Fibroblast of villous mesenchyme (primary cell): ENCODE data around the gene USF1. TPM values are rescaled to one million over a fixed set of nuclear protein-coding genes. Genes with fewer than 3 reads are reported as not detected.
"Not testable (repeated sequence)": the region's sequence is repeated elsewhere in the genome, so short reads cannot be mapped to it uniquely, and the experiment has no call there.

ENCODE experiments used
- DNase-seq: peaks from one replicate; pipeline ENCODE4 v3.0.0-alpha.2; 2010; ENCODE audit warnings: low read depth
- H3K4me3 ChIP-seq: 2 replicates; pipeline ENCODE4 v1.5.1; 2011; ENCODE audit warnings: low read depth, mild to moderate bottlenecking, low read length
- total RNA-seq: library from RNA; depleted of rRNA; stranded (reverse); fragments of >200 nt; gene quantifications from 2 replicates; pipeline ENCODE4 v1.2.3, GENCODE V29; 2012
- TF ChIP-seq, protein P1 (sequence below): IDR thresholded peaks from 2 replicates; pipeline ENCODE4 v1.5.1; 2012; ENCODE audit warnings: low read depth, mild to moderate bottlenecking, low read length; ENCODE audit not compliant: insufficient read depth

USF1 gene
- total RNA-seq, 1 donor: 62.2 TPM

DNA sequence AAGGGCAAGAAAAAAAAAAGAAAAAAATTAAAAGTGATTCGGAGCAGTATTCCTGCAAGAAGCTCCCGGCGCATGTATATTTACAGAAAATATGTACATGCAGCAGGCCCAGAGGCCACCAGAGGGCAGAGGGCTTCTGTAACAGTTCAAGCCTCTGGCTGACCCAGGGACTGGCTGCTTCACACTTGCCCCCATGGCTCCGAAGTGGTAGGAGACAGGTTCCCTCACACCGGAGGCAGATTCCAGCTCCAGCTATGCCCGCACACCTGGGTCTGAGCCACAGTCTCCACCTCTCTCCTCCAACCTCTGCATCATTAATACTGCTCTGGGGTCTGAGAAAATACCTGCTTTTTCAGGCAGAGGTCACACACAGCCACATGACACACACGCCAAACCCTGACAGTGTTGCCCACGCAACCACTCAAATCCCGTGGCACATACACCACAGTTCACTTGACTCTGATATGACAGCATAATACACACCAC, 26.2 kb upstream of the USF1 start:
- H3K4me3 ChIP-seq: no peak overlapping the region
- TF ChIP-seq, protein P1, sequence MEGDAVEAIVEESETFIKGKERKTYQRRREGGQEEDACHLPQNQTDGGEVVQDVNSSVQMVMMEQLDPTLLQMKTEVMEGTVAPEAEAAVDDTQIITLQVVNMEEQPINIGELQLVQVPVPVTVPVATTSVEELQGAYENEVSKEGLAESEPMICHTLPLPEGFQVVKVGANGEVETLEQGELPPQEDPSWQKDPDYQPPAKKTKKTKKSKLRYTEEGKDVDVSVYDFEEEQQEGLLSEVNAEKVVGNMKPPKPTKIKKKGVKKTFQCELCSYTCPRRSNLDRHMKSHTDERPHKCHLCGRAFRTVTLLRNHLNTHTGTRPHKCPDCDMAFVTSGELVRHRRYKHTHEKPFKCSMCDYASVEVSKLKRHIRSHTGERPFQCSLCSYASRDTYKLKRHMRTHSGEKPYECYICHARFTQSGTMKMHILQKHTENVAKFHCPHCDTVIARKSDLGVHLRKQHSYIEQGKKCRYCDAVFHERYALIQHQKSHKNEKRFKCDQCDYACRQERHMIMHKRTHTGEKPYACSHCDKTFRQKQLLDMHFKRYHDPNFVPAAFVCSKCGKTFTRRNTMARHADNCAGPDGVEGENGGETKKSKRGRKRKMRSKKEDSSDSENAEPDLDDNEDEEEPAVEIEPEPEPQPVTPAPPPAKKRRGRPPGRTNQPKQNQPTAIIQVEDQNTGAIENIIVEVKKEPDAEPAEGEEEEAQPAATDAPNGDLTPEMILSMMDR: peak; percentile 68
- peak; percentile 67 for DNase-seq

DNA sequence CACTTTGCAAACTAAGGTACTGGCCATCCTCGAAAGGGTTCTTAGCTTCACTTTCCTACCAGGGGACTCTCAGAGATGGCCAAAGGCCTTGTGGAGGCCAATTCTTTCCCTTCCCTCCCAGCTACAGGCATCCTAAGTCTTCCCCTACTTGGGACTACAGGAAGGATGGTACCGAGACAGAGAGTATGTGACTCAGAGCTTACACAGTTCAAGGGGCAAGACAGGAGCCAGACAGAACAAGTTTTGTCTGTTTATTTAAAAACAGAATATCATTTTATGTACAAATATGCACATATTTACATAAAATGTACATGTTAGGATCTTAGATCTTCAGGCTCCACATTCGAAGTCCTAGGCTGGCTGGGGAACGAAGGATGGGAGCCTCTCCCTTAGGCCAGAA, 25.0 kb upstream of the USF1 start:
- H3K4me3 ChIP-seq: no peak overlapping the region
- TF ChIP-seq, protein P1: no peak
- no peak for DNase-seq

- no peak for DNase-seq
These were observed 24.0 kb upstream of the USF1 start, which contains the start of gene ARHGAP30 for GRCh38 chr1:161069731-161070270. Gene ARHGAP30, minus strand, starts transcription at chr1:161069891. Its CDS starts 267 bp downstream, at chr1:161069624.

DNA sequence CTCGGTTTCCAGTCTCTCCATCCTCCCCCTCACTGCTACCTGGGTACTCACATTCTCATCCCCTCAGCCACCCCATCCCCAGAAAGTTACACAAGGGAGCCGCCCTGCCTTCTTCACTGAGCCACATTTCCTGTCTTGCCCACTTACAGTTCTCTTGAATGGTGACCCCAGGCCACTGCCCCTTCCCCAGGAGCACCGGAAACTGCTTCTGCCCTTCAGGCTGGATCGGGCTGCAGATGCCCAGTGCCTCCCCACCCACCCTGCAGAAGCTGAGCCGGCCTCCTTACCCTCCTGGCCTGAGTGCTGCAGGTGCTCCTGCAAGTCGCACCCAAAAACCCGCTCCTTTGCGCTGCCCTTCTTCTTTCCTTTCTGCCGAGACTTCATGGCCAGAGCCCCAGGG, 23.5 kb upstream of the USF1 start:
- no peak overlapping the region for H3K4me3 ChIP-seq
- TF ChIP-seq, protein P1: no peak
- DNase-seq: no peak

More at GRCh38 chr1:161069731-161070270, 24.0 kb upstream of the USF1 start, which contains the start of gene ARHGAP30:
- TF ChIP-seq, protein P1: no peak
- no peak within 1 kb of the TSS for H3K4me3 ChIP-seq

DNA sequence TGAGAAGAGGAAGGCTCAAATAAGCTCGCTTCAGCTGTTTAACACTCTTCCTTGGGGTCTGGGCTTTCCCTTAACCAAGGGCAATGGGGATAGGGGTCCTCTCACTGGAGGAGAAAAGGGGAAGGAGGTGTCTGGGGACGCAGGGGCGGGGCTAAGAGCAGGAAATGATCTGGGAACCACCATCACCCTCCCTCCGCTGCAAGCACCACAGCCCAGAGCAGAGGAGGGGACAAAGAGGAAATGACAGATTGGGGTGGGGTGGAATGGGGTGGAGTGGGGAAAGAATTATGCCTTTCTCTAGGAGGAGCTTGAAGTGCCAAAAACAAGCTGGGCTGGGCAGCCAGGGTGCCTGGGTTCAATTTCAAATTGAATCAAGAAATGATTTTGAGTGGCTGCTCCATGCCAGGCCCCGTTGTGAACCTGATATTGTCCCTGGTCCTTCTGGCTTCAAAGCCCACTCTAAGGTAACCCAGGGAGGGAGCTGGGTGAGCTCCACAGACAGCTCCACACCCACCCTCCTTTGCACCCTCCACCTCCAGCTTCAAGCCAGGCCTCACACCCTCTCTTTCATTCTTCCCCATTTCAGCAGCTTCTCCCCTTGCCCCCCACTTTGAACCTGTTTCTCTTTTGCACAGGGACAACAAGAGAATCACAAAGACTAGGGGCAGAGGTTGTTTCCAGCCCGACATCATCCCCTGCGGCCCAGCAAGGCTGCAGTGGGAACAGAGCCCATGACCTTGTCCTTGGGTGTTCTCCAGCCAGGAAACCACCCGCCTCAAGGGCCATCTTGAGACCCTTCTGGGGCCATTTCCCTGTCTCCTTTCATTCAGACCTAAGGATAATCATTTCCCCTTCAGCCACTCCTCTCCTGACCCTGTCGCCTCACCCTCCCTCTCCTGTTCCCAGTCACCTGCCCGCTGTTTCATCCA, 22.8 kb upstream of the USF1 start:
- DNase-seq: no peak
- no peak overlapping the region for H3K4me3 ChIP-seq
- TF ChIP-seq, protein P1: no peak

- no peak overlapping the region for H3K4me3 ChIP-seq
- no peak for DNase-seq
- TF ChIP-seq, protein P1: no peak
These were observed 20.9 kb upstream of the USF1 start for GRCh38 chr1:161066694-161067093.

DNA sequence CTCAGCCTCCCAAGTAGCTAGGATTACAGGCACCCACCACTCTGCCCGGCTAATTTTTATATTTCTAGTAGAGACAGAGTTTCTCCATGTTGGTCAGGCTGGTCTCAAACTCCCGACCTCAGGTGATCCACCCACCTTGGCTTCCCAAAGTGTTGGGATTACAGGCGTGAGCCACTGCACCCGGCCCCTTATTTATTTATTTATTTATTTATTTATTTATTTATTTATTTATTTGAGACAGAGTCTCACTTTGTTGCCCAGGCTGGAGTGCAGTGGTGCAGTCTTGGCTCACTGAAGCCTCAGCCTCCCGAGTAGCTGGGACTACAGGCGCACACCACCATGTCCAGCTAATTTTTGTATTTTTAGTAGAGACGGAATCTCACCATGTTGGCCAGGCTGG, 19.9 kb upstream of the USF1 start:
- not testable (repeated sequence) for H3K4me3 ChIP-seq, DNase-seq

DNA sequence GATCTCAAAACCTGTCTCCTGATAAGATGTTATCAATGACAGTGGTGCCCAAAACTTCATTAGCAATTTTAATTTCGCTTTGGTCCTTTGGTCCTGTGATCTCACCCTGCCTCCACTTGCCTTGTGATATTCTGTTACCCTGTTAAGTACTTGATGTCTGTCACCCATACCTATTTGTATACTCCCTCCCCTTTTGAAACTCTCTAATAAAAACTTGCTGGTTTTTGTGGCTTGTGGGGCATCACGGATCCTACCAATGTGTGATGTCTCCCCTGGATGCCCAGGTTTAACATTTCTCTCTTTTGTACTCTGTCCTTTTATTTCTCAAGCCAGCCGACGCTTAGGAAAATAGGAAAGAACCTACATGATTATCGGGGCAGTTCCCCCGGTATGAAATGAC, 18.2 kb upstream of the USF1 start:
- H3K4me3 ChIP-seq, DNase-seq: not testable (repeated sequence)
